Activated CD4-positive, alpha-beta memory T cell treated with anti-CD3 and anti-CD28 coated beads, Interleukin-2, amount 10 ng/mL, durations not matched to agents 7 days and 5 days (primary cell): ENCODE data around the gene NTMT1. TPM values are rescaled to one million over a fixed set of nuclear protein-coding genes. Genes with fewer than 3 reads are reported as not detected.
"Not testable (repeated sequence)": the region's sequence is repeated elsewhere in the genome, so short reads cannot be mapped to it uniquely, and the experiment has no call there.

Source experiments
- CTCF ChIA-PET: fragments of 350-600 bp; sonication (Branson Sonifier 250); formaldehyde crosslinking; loops from one replicate; lab custom pipeline; 2021; ENCODE audit warnings: antibody characterized with exemption, inconsistent platforms; lab: Charles Lee
- POLR2A ChIA-PET: fragments of 350-600 bp; sonication (Branson Sonifier 250); formaldehyde crosslinking; loops from one replicate; lab custom pipeline; 2021; ENCODE audit warnings: antibody characterized with exemption; lab: Charles Lee
- DNase-seq: peaks from one replicate; pipeline ENCODE4 v3.0.0-alpha.2; 2020
- H3K27ac Mint-ChIP-seq: one replicate; pipeline ENCODE4 v1.8.0; 2021; ENCODE audit warnings: mild to moderate bottlenecking, mixed read lengths
- H3K27me3 Mint-ChIP-seq: one replicate; pipeline ENCODE4 v1.8.0; 2021; ENCODE audit warnings: mixed read lengths
- H3K36me3 Mint-ChIP-seq: one replicate; pipeline ENCODE4 v1.8.0; 2021; ENCODE audit warnings: low read depth, mixed read lengths
- H3K4me1 Mint-ChIP-seq: one replicate; pipeline ENCODE4 v1.8.0; 2021; ENCODE audit warnings: mixed read lengths
- H3K4me3 Mint-ChIP-seq: one replicate; pipeline ENCODE4 v1.8.0; 2021; ENCODE audit warnings: mild to moderate bottlenecking, mixed read lengths
- H3K9me3 Mint-ChIP-seq: one replicate; pipeline ENCODE4 v1.8.0; 2021; ENCODE audit warnings: mixed read lengths
- total RNA-seq, 2 experiments: library from RNA; stranded (reverse); gene quantifications; one replicate each; pipeline ENCODE4 v1.2.3, GENCODE V29; 2021

NTMT1 gene
- total RNA-seq, 2 experiments from 2014 or later = 34.2 to 38.7 TPM

- no peaks in the 10 kb centered on the region for H3K36me3 Mint-ChIP-seq
- ChIA-PET CTCF (no interaction called here), POLR2A (no interaction called here)
- H3K4me3 Mint-ChIP-seq = no peak overlapping the region
- H3K27ac Mint-ChIP-seq = no peak overlapping the region
- H3K27me3 Mint-ChIP-seq = peaks cover 2% of the 10 kb centered on the region
- no peaks in the 10 kb centered on the region for H3K9me3 Mint-ChIP-seq
- DNase-seq = no peak
- H3K4me1 Mint-ChIP-seq = no peaks in the 10 kb centered on the region
Observed at GRCh38 chr9:129655154-129655553, 29.2 kb downstream of the NTMT1 start.

- H3K4me1 Mint-ChIP-seq = no peaks in the 10 kb centered on the region
- DNase-seq = no peak
- H3K27ac Mint-ChIP-seq = no peak overlapping the region
- no peak overlapping the region for H3K4me3 Mint-ChIP-seq
- no peaks in the 10 kb centered on the region for H3K36me3 Mint-ChIP-seq
- H3K27me3 Mint-ChIP-seq = peaks cover 3% of the 10 kb centered on the region
- POLR2A ChIA-PET = no interaction called here
- CTCF ChIA-PET = no interaction called here
- no peaks in the 10 kb centered on the region for H3K9me3 Mint-ChIP-seq
Observed at GRCh38 chr9:129655696-129656095, 29.7 kb downstream of the NTMT1 start.

- Mint-ChIP-seq H3K9me3 (no peaks in the 10 kb centered on the region), H3K36me3 (no peaks in the 10 kb centered on the region), H3K27ac (no peak overlapping the region), H3K4me3 (no peak overlapping the region), H3K27me3 (peaks cover 9% of the 10 kb centered on the region), H3K4me1 (no peaks in the 10 kb centered on the region)
- ChIA-PET POLR2A (no interaction called here), CTCF (interaction anchor here (0.8 kb wide), 1 partner anchor 70 kb away, joined by 3 read pairs; no protein-coding TSS in a partner anchor)
- no peak for DNase-seq
Observed at GRCh38 chr9:129656795-129657390, 30.9 kb downstream of the NTMT1 start.

- POLR2A ChIA-PET = no interaction called here
- CTCF ChIA-PET = interaction anchor here (1.0 kb wide), 1 partner anchor 18 kb away, joined by 3 read pairs; no protein-coding TSS in a partner anchor
- Mint-ChIP-seq H3K4me3 (no peak overlapping the region), H3K9me3 (no peaks in the 10 kb centered on the region), H3K36me3 (no peaks in the 10 kb centered on the region), H3K4me1 (peaks cover 4% of the 10 kb centered on the region), H3K27me3 (peaks cover 22% of the 10 kb centered on the region), H3K27ac (no peak overlapping the region)
- DNase-seq = no peak
Observed at GRCh38 chr9:129661029-129661428, 35.1 kb downstream of the NTMT1 start.

GRCh38 chr9:129662239-129662638, 36.3 kb downstream of the NTMT1 start:
- H3K27me3 Mint-ChIP-seq = peaks cover 28% of the 10 kb centered on the region
- H3K4me3 Mint-ChIP-seq, H3K4me1 Mint-ChIP-seq, POLR2A ChIA-PET, H3K9me3 Mint-ChIP-seq, H3K27ac Mint-ChIP-seq, H3K36me3 Mint-ChIP-seq, CTCF ChIA-PET, DNase-seq: not testable (repeated sequence)

GRCh38 chr9:129664746-129665388, 38.9 kb downstream of the NTMT1 start:
- ChIA-PET POLR2A (no interaction called here), CTCF (no interaction called here)
- Mint-ChIP-seq H3K27me3 (peaks cover 35% of the 10 kb centered on the region), H3K9me3 (no peaks in the 10 kb centered on the region), H3K4me1 (peaks cover 5% of the 10 kb centered on the region), H3K36me3 (no peaks in the 10 kb centered on the region), H3K4me3 (peak overlapping the region; percentile 44), H3K27ac (no peak overlapping the region)
- DNase-seq = no peak

- ChIA-PET POLR2A (no interaction called here), CTCF (no interaction called here)
Observed at GRCh38 chr9:129665389-129665775, 39.4 kb downstream of the NTMT1 start, which contains the start of gene PRRX2. Gene PRRX2 (plus strand): TSS chr9:129665647. CDS start chr9:129665868, 221 bp downstream.

GRCh38 chr9:129665814-129666520, 40.0 kb downstream of the NTMT1 start:
- Mint-ChIP-seq H3K9me3 (no peaks in the 10 kb centered on the region), H3K27ac (no peak overlapping the region), H3K4me3 (no peak overlapping the region), H3K36me3 (no peaks in the 10 kb centered on the region), H3K4me1 (peaks cover 6% of the 10 kb centered on the region), H3K27me3 (peaks cover 33% of the 10 kb centered on the region)
- ChIA-PET POLR2A (no interaction called here), CTCF (no interaction called here)
- no peak for DNase-seq

More at GRCh38 chr9:129665389-129665775, 39.4 kb downstream of the NTMT1 start, which contains the start of gene PRRX2:
- H3K4me3 Mint-ChIP-seq = peak within 1 kb of the TSS; percentile 44
- H3K27ac Mint-ChIP-seq = no peak within 1 kb of the TSS
- no peaks in the 10 kb centered on the region for H3K36me3 Mint-ChIP-seq
- H3K4me1 Mint-ChIP-seq = peaks cover 5% of the 10 kb centered on the region
- peak; percentile 33 for DNase-seq
- peaks cover 37% of the 10 kb centered on the region for H3K27me3 Mint-ChIP-seq
- no peaks in the 10 kb centered on the region for H3K9me3 Mint-ChIP-seq

- Mint-ChIP-seq H3K9me3 (no peaks in the 10 kb centered on the region), H3K27me3 (peaks cover 29% of the 10 kb centered on the region), H3K4me1 (peaks cover 7% of the 10 kb centered on the region), H3K4me3 (no peak overlapping the region), H3K27ac (no peak overlapping the region), H3K36me3 (no peaks in the 10 kb centered on the region)
- ChIA-PET POLR2A (no interaction called here), CTCF (no interaction called here)
- DNase-seq = no peak
Observed at GRCh38 chr9:129666575-129666974, 40.6 kb downstream of the NTMT1 start.

GRCh38 chr9:129667378-129667777, 41.4 kb downstream of the NTMT1 start:
- POLR2A ChIA-PET = no interaction called here
- H3K4me3 Mint-ChIP-seq = no peak overlapping the region
- no peak overlapping the region for H3K27ac Mint-ChIP-seq
- DNase-seq = no peak
- CTCF ChIA-PET = no interaction called here
- H3K36me3 Mint-ChIP-seq = no peaks in the 10 kb centered on the region
- peaks cover 9% of the 10 kb centered on the region for H3K4me1 Mint-ChIP-seq
- no peaks in the 10 kb centered on the region for H3K9me3 Mint-ChIP-seq
- peaks cover 28% of the 10 kb centered on the region for H3K27me3 Mint-ChIP-seq

GRCh38 chr9:129667850-129668249, 41.9 kb downstream of the NTMT1 start:
- H3K9me3 Mint-ChIP-seq = no peaks in the 10 kb centered on the region
- CTCF ChIA-PET = no interaction called here
- no peak overlapping the region for H3K4me3 Mint-ChIP-seq
- H3K27me3 Mint-ChIP-seq = peaks cover 23% of the 10 kb centered on the region
- POLR2A ChIA-PET = no interaction called here
- no peak for DNase-seq
- no peaks in the 10 kb centered on the region for H3K36me3 Mint-ChIP-seq
- H3K4me1 Mint-ChIP-seq = peaks cover 9% of the 10 kb centered on the region
- H3K27ac Mint-ChIP-seq = no peak overlapping the region

GRCh38 chr9:129669141-129669718, 43.3 kb downstream of the NTMT1 start:
- Mint-ChIP-seq H3K4me3 (no peak overlapping the region), H3K27ac (no peak overlapping the region), H3K4me1 (peaks cover 9% of the 10 kb centered on the region), H3K36me3 (no peaks in the 10 kb centered on the region), H3K9me3 (no peaks in the 10 kb centered on the region), H3K27me3 (peaks cover 25% of the 10 kb centered on the region)
- ChIA-PET CTCF (no interaction called here), POLR2A (no interaction called here)
- DNase-seq = no peak

GRCh38 chr9:129669946-129670345, 44.0 kb downstream of the NTMT1 start:
- no peak for DNase-seq
- Mint-ChIP-seq H3K36me3 (no peaks in the 10 kb centered on the region), H3K4me3 (no peak overlapping the region), H3K9me3 (no peaks in the 10 kb centered on the region), H3K27ac (no peak overlapping the region), H3K4me1 (peaks cover 5% of the 10 kb centered on the region), H3K27me3 (peaks cover 21% of the 10 kb centered on the region)
- ChIA-PET POLR2A (no interaction called here), CTCF (no interaction called here)
